Esophagus squamous epithelium (tissue), 4 donors: ENCODE results near the gene SSH2.

ENCODE experiments used
- CTCF ChIP-seq, 6 experiments: fragments of 450-650 bp in 4 of 6; fragments of 200-600 bp in 2 of 6; sonication (generic) in 2 of 6; IDR thresholded peaks; one replicate each; pipeline ENCODE4 v1.5.1; 2016 to 2019; ENCODE audit warnings: antibody characterized with exemption in 6 of 6, mild to moderate bottlenecking in 4 of 6, moderate library complexity in 4 of 6
- POLR2A ChIP-seq, 4 donors: fragments of 450-650 bp; IDR thresholded peaks; one replicate each; pipeline ENCODE4 v1.6.1; 2017; ENCODE audit warnings: antibody characterized with exemption in 4 of 4, mild to moderate bottlenecking in 4 of 4, moderate library complexity in 3 of 4

- no peak for TF ChIP-seq CTCF (IDR thresholded peaks at IDR 0.05)
- no peak for TF ChIP-seq POLR2A (IDR thresholded peaks at IDR 0.05)
Measured at GRCh38 chr17:29885031-29885640, 44.9 kb downstream of the SSH2 start.
